HG02852 (cell line): ENCODE data around the gene RPLP1.

Experiments used
- ATAC-seq: cut with Tn5 transposase; IDR thresholded peaks from one replicate; pipeline ENCODE4 v1.9.1; 2021; ENCODE audit warnings: mild to moderate bottlenecking, moderate library complexity; ENCODE audit not compliant: unreplicated experiment

The RPLP1 gene

GRCh38 chr15:69496001-69496400 lies 43.4 kb downstream of the RPLP1 start:
- no peak for ATAC-seq

- no peak for ATAC-seq
These were observed 44.5 kb downstream of the RPLP1 start for GRCh38 chr15:69497076-69497475.

- no peak for ATAC-seq
These were observed 45.0 kb downstream of the RPLP1 start for GRCh38 chr15:69497667-69498066.

GRCh38 chr15:69498282-69498681 lies 45.7 kb downstream of the RPLP1 start:
- ATAC-seq = no peak

- ATAC-seq = no peak
These were observed 46.4 kb downstream of the RPLP1 start for GRCh38 chr15:69498987-69499386.

- no peak for ATAC-seq
These were observed 47.0 kb downstream of the RPLP1 start for GRCh38 chr15:69499521-69500211.

GRCh38 chr15:69500339-69500738 lies 47.7 kb downstream of the RPLP1 start:
- ATAC-seq = no peak

- no peak for ATAC-seq
These were observed 48.8 kb downstream of the RPLP1 start for GRCh38 chr15:69501456-69501855.

- no peak for ATAC-seq
These were observed 49.9 kb downstream of the RPLP1 start for GRCh38 chr15:69502470-69503045.

- ATAC-seq = no peak
These were observed 51.9 kb downstream of the RPLP1 start for GRCh38 chr15:69504352-69505040.
